ENCODE measurements around the gene SLC33A1.
"Not testable (repeated sequence)": the region's sequence is repeated elsewhere in the genome, so short reads cannot be mapped to it uniquely, and the experiment has no call there.

Gene SLC33A1

DNA sequence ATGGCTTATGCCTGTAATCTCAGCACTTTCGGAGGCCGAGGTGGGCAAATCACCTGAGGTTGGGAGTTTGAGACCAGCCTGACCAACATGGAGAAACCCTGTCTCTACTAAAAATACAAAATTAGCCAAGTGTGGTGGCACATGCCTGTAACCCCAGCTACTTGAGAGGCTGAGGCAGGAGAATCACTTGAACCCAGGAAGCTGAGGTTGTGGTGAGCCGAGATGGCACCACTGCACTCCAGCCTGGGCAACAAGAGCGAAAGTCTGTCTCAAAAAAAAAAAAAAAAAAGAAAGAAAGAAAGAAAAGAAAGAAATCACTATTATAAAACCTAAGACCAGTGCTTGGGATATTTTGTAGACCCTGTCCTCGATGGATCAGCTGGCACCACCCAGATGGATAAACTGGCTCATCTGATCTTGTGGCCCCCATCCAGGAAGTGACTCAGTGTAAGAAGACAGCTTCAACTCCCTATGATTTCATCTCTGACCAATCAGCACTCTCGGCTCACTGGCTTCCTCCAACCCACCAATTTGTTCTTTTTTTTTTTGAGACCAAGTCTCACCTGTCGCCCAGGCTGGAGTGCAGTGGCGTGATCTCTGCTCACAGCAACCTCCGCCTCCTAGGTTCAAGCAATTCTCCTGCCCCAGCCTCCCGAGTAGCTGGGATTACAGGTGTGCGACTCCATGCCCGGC lies 8.2 kb upstream of the SLC33A1 start:
- H3K9me3 ChIP-seq (ENCODE audit: control insufficient read depth in 5 of 5, low read length in 5 of 5); H3K9ac ChIP-seq (ENCODE audit: low read length in 5 of 5); H3K4me1 ChIP-seq (ENCODE audit: control insufficient read depth in 5 of 5, insufficient read depth in 5 of 5, low read length in 5 of 5); H3K36me3 ChIP-seq (ENCODE audit: control insufficient read depth in 5 of 5, insufficient read depth in 5 of 5, low read length in 5 of 5); H3K27me3 ChIP-seq (ENCODE audit: control insufficient read depth in 5 of 5, insufficient read depth in 4 of 5, low read length in 5 of 5); H3K27ac ChIP-seq (ENCODE audit: low read depth, low read length); H3K4me3 ChIP-seq (ENCODE audit: low read depth in 1 of 5, low read length in 5 of 5): not testable (repeated sequence)

- H3K27ac ChIP-seq (ENCODE audit: low read depth, low read length) = no peak overlapping the region
- no peaks in the 10 kb centered on the region for H3K4me1 ChIP-seq (ENCODE audit: control insufficient read depth in 5 of 5, insufficient read depth in 5 of 5, low read length in 5 of 5)
- H3K27me3 ChIP-seq (ENCODE audit: control insufficient read depth in 5 of 5, insufficient read depth in 4 of 5, low read length in 5 of 5) = no peaks in the 10 kb centered on the region
- no peaks in the 10 kb centered on the region for H3K36me3 ChIP-seq (ENCODE audit: control insufficient read depth in 5 of 5, insufficient read depth in 5 of 5, low read length in 5 of 5)
- no peak overlapping the region for H3K9ac ChIP-seq (ENCODE audit: low read length in 5 of 5)
- no peaks in the 10 kb centered on the region for H3K9me3 ChIP-seq (ENCODE audit: control insufficient read depth in 5 of 5, low read length in 5 of 5)
- no peak overlapping the region for H3K4me3 ChIP-seq (ENCODE audit: low read depth in 1 of 5, low read length in 5 of 5)
Measured at GRCh38 chr3:155861476-155862183, 7.4 kb upstream of the SLC33A1 start.

GRCh38 chr3:155860424-155860823 lies 6.2 kb upstream of the SLC33A1 start:
- H3K27ac ChIP-seq (ENCODE audit: low read depth, low read length); H3K4me1 ChIP-seq (ENCODE audit: control insufficient read depth in 5 of 5, insufficient read depth in 5 of 5, low read length in 5 of 5); H3K36me3 ChIP-seq (ENCODE audit: control insufficient read depth in 5 of 5, insufficient read depth in 5 of 5, low read length in 5 of 5); H3K9me3 ChIP-seq (ENCODE audit: control insufficient read depth in 5 of 5, low read length in 5 of 5); H3K4me3 ChIP-seq (ENCODE audit: low read depth in 1 of 5, low read length in 5 of 5); H3K27me3 ChIP-seq (ENCODE audit: control insufficient read depth in 5 of 5, insufficient read depth in 4 of 5, low read length in 5 of 5); H3K9ac ChIP-seq (ENCODE audit: low read length in 5 of 5): not testable (repeated sequence)

- Histone ChIP-seq H3K36me3 (ENCODE audit: control insufficient read depth in 5 of 5, insufficient read depth in 5 of 5, low read length in 5 of 5) (no peaks in the 10 kb centered on the region), H3K9me3 (ENCODE audit: control insufficient read depth in 5 of 5, low read length in 5 of 5) (no peaks in the 10 kb centered on the region), H3K9ac (ENCODE audit: low read length in 5 of 5) (no peak overlapping the region), H3K4me3 (ENCODE audit: low read depth in 1 of 5, low read length in 5 of 5) (no peak overlapping the region), H3K27ac (ENCODE audit: low read depth, low read length) (no peak overlapping the region), H3K4me1 (ENCODE audit: control insufficient read depth in 5 of 5, insufficient read depth in 5 of 5, low read length in 5 of 5) (peaks cover 0 to 4% (median 1%) of the 10 kb centered on the region in 5 donors), H3K27me3 (ENCODE audit: control insufficient read depth in 5 of 5, insufficient read depth in 4 of 5, low read length in 5 of 5) (no peaks in the 10 kb centered on the region)
Measured at GRCh38 chr3:155859859-155860258, 5.6 kb upstream of the SLC33A1 start.

- peak overlapping the region; percentile 96 for H3K27ac ChIP-seq (ENCODE audit: low read depth, low read length)
- H3K27me3 ChIP-seq (ENCODE audit: control insufficient read depth in 5 of 5, insufficient read depth in 4 of 5, low read length in 5 of 5) = peaks cover 0 to 4% (median 0%) of the 10 kb centered on the region in 5 donors
- H3K4me1 ChIP-seq (ENCODE audit: control insufficient read depth in 5 of 5, insufficient read depth in 5 of 5, low read length in 5 of 5) = peaks cover 16 to 51% (median 42%) of the 10 kb centered on the region in 5 donors
- H3K4me3 ChIP-seq (ENCODE audit: low read depth in 1 of 5, low read length in 5 of 5) = peak overlapping the region; percentile 84 to 99 (median 94)
- no peaks in the 10 kb centered on the region for H3K36me3 ChIP-seq (ENCODE audit: control insufficient read depth in 5 of 5, insufficient read depth in 5 of 5, low read length in 5 of 5)
- no peaks in the 10 kb centered on the region for H3K9me3 ChIP-seq (ENCODE audit: control insufficient read depth in 5 of 5, low read length in 5 of 5)
- peak overlapping the region; percentile 75 to 97 (median 96) for H3K9ac ChIP-seq (ENCODE audit: low read length in 5 of 5)
Measured at GRCh38 chr3:155853214-155854140, 750 bp downstream of the SLC33A1 start.

DNA sequence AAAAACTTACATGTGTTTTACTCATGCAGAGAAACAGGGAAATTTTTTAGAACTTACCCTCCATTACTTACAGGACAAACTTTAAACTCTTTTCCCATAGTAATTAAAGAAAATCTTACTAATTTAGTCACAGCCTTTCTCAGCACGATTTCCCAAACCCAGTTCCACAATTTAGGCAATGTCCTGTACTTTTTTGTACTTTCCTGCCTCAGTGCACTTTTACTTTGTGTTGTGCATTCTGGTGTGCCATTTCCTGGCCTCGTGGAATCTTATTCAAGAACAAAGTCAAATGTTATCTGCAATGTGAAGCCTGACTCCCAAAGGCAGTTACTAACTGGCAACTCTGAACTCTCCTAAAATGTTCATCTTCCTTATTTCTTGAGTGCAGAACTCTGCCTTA lies 1.9 kb downstream of the SLC33A1 start:
- no peak overlapping the region for H3K27ac ChIP-seq (ENCODE audit: low read depth, low read length)
- peaks cover 16 to 51% (median 42%) of the 10 kb centered on the region in 5 donors for H3K4me1 ChIP-seq (ENCODE audit: control insufficient read depth in 5 of 5, insufficient read depth in 5 of 5, low read length in 5 of 5)
- H3K9ac ChIP-seq (ENCODE audit: low read length in 5 of 5) = peak overlapping the region; percentile 13 to 97 (median 96)
- no peaks in the 10 kb centered on the region for H3K9me3 ChIP-seq (ENCODE audit: control insufficient read depth in 5 of 5, low read length in 5 of 5)
- H3K36me3 ChIP-seq (ENCODE audit: control insufficient read depth in 5 of 5, insufficient read depth in 5 of 5, low read length in 5 of 5) = peaks cover 0 to 4% (median 0%) of the 10 kb centered on the region in 5 donors
- peaks cover 0 to 4% (median 0%) of the 10 kb centered on the region in 5 donors for H3K27me3 ChIP-seq (ENCODE audit: control insufficient read depth in 5 of 5, insufficient read depth in 4 of 5, low read length in 5 of 5)
- H3K4me3 ChIP-seq (ENCODE audit: low read depth in 1 of 5, low read length in 5 of 5) = peak overlapping the region; percentile 84 to 99 (median 94)

DNA sequence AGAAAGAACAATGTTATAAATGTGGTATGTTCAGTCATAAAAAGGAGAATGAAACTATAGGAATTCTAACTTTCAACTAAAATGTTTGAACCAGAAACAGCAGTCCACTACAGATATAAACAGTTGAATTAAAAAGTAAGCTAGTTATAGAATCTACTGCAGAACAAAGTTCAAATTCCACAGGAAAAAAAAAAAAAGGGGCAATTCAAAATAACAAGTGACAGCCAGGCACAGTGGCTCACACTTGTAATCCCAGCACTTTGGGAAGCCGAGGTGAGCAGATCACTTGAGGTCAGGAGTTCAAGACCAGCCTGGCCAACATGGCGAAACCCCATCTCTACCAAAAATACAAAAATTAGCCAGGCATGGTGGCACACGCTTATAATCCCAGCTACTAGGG lies 4.8 kb downstream of the SLC33A1 start:
- not testable (repeated sequence) for H3K4me3 ChIP-seq (ENCODE audit: low read depth in 1 of 5, low read length in 5 of 5); H3K9me3 ChIP-seq (ENCODE audit: control insufficient read depth in 5 of 5, low read length in 5 of 5)
- H3K4me1 ChIP-seq (ENCODE audit: control insufficient read depth in 5 of 5, insufficient read depth in 5 of 5, low read length in 5 of 5) = peaks cover 15 to 57% (median 42%) of the 10 kb centered on the region in 5 donors

GRCh38 chr3:155847993-155848392 lies 6.2 kb downstream of the SLC33A1 start:
- H3K4me3 ChIP-seq (ENCODE audit: low read depth in 1 of 5, low read length in 5 of 5) = no peak overlapping the region
- H3K27ac ChIP-seq (ENCODE audit: low read depth, low read length) = no peak overlapping the region
- no peak overlapping the region for H3K9ac ChIP-seq (ENCODE audit: low read length in 5 of 5)
- no peaks in the 10 kb centered on the region for H3K9me3 ChIP-seq (ENCODE audit: control insufficient read depth in 5 of 5, low read length in 5 of 5)
- H3K36me3 ChIP-seq (ENCODE audit: control insufficient read depth in 5 of 5, insufficient read depth in 5 of 5, low read length in 5 of 5) = peaks cover 0 to 4% (median 0%) of the 10 kb centered on the region in 5 donors
- no peaks in the 10 kb centered on the region for H3K27me3 ChIP-seq (ENCODE audit: control insufficient read depth in 5 of 5, insufficient read depth in 4 of 5, low read length in 5 of 5)
- H3K4me1 ChIP-seq (ENCODE audit: control insufficient read depth in 5 of 5, insufficient read depth in 5 of 5, low read length in 5 of 5) = peaks cover 13 to 46% (median 32%) of the 10 kb centered on the region in 5 donors

More for the DNA sequence above, 4.8 kb downstream of the SLC33A1 start:
- not testable (repeated sequence) for H3K36me3 ChIP-seq (ENCODE audit: control insufficient read depth in 5 of 5, insufficient read depth in 5 of 5, low read length in 5 of 5); H3K9ac ChIP-seq (ENCODE audit: low read length in 5 of 5); H3K27ac ChIP-seq (ENCODE audit: low read depth, low read length); H3K27me3 ChIP-seq (ENCODE audit: control insufficient read depth in 5 of 5, insufficient read depth in 4 of 5, low read length in 5 of 5)

DNA sequence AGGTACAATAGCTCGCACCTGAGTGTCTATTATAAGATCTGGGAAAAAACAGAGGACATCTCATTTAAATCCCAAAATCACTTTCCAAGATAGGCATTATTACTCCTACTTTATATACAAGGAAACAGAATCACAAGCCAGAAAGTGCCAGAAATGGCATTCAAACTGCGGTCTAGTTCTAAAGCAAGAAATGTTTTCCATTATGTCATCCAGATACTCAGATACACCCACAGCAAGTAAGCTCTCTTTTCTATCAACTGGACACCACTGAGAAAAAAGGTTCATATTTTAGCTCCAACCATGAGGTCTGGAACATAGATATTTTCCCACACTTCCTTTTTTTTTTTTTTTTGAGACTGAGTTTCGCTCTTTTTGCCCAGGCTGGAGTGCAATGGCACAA lies 8.1 kb downstream of the SLC33A1 start:
- peaks cover 0 to 4% (median 0%) of the 10 kb centered on the region in 5 donors for H3K36me3 ChIP-seq (ENCODE audit: control insufficient read depth in 5 of 5, insufficient read depth in 5 of 5, low read length in 5 of 5)
- H3K4me1 ChIP-seq (ENCODE audit: control insufficient read depth in 5 of 5, insufficient read depth in 5 of 5, low read length in 5 of 5) = peaks cover 2 to 27% (median 16%) of the 10 kb centered on the region in 5 donors
- H3K9me3 ChIP-seq (ENCODE audit: control insufficient read depth in 5 of 5, low read length in 5 of 5) = no peaks in the 10 kb centered on the region
- H3K4me3 ChIP-seq (ENCODE audit: low read depth in 1 of 5, low read length in 5 of 5) = no peak overlapping the region
- no peak overlapping the region for H3K9ac ChIP-seq (ENCODE audit: low read length in 5 of 5)
- H3K27ac ChIP-seq (ENCODE audit: low read depth, low read length) = no peak overlapping the region
- no peaks in the 10 kb centered on the region for H3K27me3 ChIP-seq (ENCODE audit: control insufficient read depth in 5 of 5, insufficient read depth in 4 of 5, low read length in 5 of 5)
